Uterus (tissue), 2 donors: ENCODE data around the gene POLA1.

Source experiments
- CTCF ChIP-seq, 4 experiments: fragments of 200-600 bp in 2 of 4; fragments of 450-650 bp in 2 of 4; sonication (generic) in 2 of 4; IDR thresholded peaks; one replicate each; pipeline ENCODE4 v1.5.1; 2016 to 2019; ENCODE audit warnings: antibody characterized with exemption in 4 of 4, mild to moderate bottlenecking in 2 of 4, moderate library complexity in 1 of 4
- POLR2A ChIP-seq, 2 donors: fragments of 450-650 bp; IDR thresholded peaks; one replicate each; pipeline ENCODE4 v1.6.1; 2016; ENCODE audit warnings: antibody characterized with exemption in 2 of 2, mild to moderate bottlenecking in 1 of 2, moderate library complexity in 1 of 2

DNA sequence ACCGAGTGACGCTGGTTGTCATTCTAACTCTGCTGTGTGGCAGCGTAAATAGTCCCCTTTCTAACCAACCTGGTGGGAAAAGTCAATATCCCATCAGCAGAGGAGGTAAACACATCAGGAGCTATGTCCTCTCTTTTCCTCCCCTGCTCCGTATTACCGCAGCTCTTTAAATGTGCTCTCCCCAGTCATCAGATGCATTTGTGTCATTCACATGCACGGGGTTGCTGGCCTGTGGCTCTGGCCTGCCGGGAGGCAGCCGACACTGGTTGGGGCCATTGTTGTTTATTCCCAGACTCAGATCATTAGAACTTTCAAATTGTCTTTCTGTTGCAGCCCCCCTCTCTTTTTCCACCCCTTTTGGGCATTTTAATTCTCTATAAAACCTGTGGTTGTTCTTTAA lies 300.2 kb downstream of the POLA1 start:
- TF ChIP-seq CTCF (IDR thresholded peaks at IDR 0.05) (no peak), POLR2A (IDR thresholded peaks at IDR 0.05) (no peak)
